Measurements from ENCODE around the gene KLHL14.

GRCh38 chr18:32775628-32776027 lies 2.8 kb upstream of the KLHL14 start:
- no peak for TF ChIP-seq L3MBTL2 (conservative IDR thresholded peaks at IDR 0.05)
- no peak for TF ChIP-seq FOXK2 (IDR thresholded peaks at IDR 0.05)
- TF ChIP-seq FOXM1 (IDR thresholded peaks at IDR 0.05; ENCODE audit: borderline replicate concordance) = no peak
- TF ChIP-seq LEF1 (IDR thresholded peaks at IDR 0.05; ENCODE audit: borderline replicate concordance) = no peak
- TF ChIP-seq SUZ12 (IDR thresholded peaks at IDR 0.05) = no peak
- no peak for TF ChIP-seq SP1 (IDR thresholded peaks at IDR 0.05)
- no peak for TF ChIP-seq ELF4 (IDR thresholded peaks at IDR 0.05)
- TF ChIP-seq PKNOX1 (IDR thresholded peaks at IDR 0.05) = no peak
- TF ChIP-seq ARNT (IDR thresholded peaks at IDR 0.05) = no peak
- no peak for TF ChIP-seq FOXA1 (IDR thresholded peaks at IDR 0.05)
- TF ChIP-seq BHLHE40 (IDR thresholded peaks at IDR 0.05; ENCODE audit: borderline replicate concordance) = no peak
- no peak for TF ChIP-seq NFRKB (IDR thresholded peaks at IDR 0.05)
- TF ChIP-seq CTBP1 (IDR thresholded peaks at IDR 0.05; ENCODE audit: borderline replicate concordance) = no peak

All from HEK293T (cell line).